Sigmoid colon (tissue), 7 donors: ENCODE data around the gene MFSD2B. TPM values are rescaled to one million over a fixed set of nuclear protein-coding genes. Genes with fewer than 3 reads are reported as not detected.

Experiments
- DNase-seq: peaks from one replicate; pipeline ENCODE4 v3.0.0-alpha.2; 2019
- H3K27ac ChIP-seq, 4 donors: fragments of 200-600 bp; sonication (generic); one replicate each; pipeline ENCODE4 v1.5.1; 2016 to 2019; ENCODE audit warnings: mild to moderate bottlenecking in 1 of 4
- H3K27me3 ChIP-seq, 3 donors: fragments of 200-600 bp; sonication (generic); one replicate each; pipeline ENCODE4 v1.5.1; 2019; ENCODE audit warnings: mild to moderate bottlenecking in 1 of 3
- H3K36me3 ChIP-seq, 4 donors: fragments of 200-600 bp; sonication (generic); one replicate each; pipeline ENCODE4 v1.5.1; 2016 to 2019
- H3K4me1 ChIP-seq, 4 donors: fragments of 200-600 bp; sonication (generic); one replicate each; pipeline ENCODE4 v1.5.1; 2017 to 2019
- H3K4me3 ChIP-seq, 4 donors: fragments of 200-600 bp; sonication (generic); one replicate each; pipeline ENCODE4 v1.5.1; 2017 to 2019; ENCODE audit warnings: mild to moderate bottlenecking in 2 of 4, moderate library complexity in 1 of 4
- H3K9me3 ChIP-seq, 4 donors: fragments of 200-600 bp in 3 of 4; sonication (generic) in 3 of 4; one replicate each; pipeline versions ENCODE4 v1.5.1 to v1.6.1; 2013 to 2019
- CTCF ChIP-seq, 4 experiments: fragments of 450-650 bp in 3 of 4; fragments of 200-600 bp in 1 of 4; IDR thresholded peaks; one replicate each; pipeline ENCODE4 v1.5.1; 2016 to 2019; ENCODE audit warnings: antibody characterized with exemption in 4 of 4, mild to moderate bottlenecking in 3 of 4, moderate library complexity in 2 of 4
- EP300 ChIP-seq, 4 donors: sonication (generic); formaldehyde crosslinking; IDR thresholded peaks; one replicate each; pipeline ENCODE4 v1.6.1; 2017; ENCODE audit warnings: antibody characterized with exemption in 4 of 4
- POLR2A ChIP-seq, 2 donors: fragments of 450-650 bp; IDR thresholded peaks; one replicate each; pipeline ENCODE4 v1.6.1; 2016; ENCODE audit warnings: antibody characterized with exemption in 2 of 2, mild to moderate bottlenecking in 2 of 2, moderate library complexity in 2 of 2
- POLR2AphosphoS5 ChIP-seq, 4 donors: sonication (generic); formaldehyde crosslinking; IDR thresholded peaks; one replicate each; pipeline ENCODE4 v1.6.1; 2017; ENCODE audit warnings: antibody characterized with exemption in 4 of 4
- WGBS, 2 donors: extraction: QIAGEN DNeasy Blood & Tissue Kit; methylation state at CpG; one replicate each; pipeline ENCODE4 v1.1.7; 2013; 5-methylcytosine and 5-hydroxymethylcytosine counted together
- intact Hi-C: fragments of 100-400 bp; cut with DNase I; formaldehyde crosslinking; loops from one replicate; pipeline ENCODE4 v1.15.1; 2023
- polyA plus RNA-seq, 3 donors: library from polyadenylated mRNA; stranded (reverse); fragments of 200-250 nt; gene quantifications; one replicate each; pipeline ENCODE4 v1.2.3, GENCODE V29; 2013
- total RNA-seq, 4 donors: library from RNA; depleted of rRNA; stranded (reverse); fragments of >200 nt; gene quantifications; one replicate each; pipeline ENCODE4 v1.1.0, GENCODE V29; 2016
- donor health status: healthy with polysubstance abuse.
- donor health status: Bipolar disorder and iron deficiency.
- donor health status: healthy.

The MFSD2B gene
- total and polyA plus RNA-seq, 7 donors = 0.10 TPM; not detected in 6

GRCh38 chr2:24021122-24021998 lies 11.5 kb downstream of the MFSD2B start:
- 66 to 79% methylated on average over 19 of the region's 19 CpGs for WGBS, 2 donors
- Histone ChIP-seq H3K36me3 (peaks cover 0 to 24% (median 6%) of the 10 kb centered on the region in 4 donors), H3K4me3 (no peak overlapping the region), H3K9me3 (no peaks in the 10 kb centered on the region), H3K4me1 (no peaks in the 10 kb centered on the region), H3K27me3 (no peaks in the 10 kb centered on the region), H3K27ac (no peak overlapping the region)
- DNase-seq = no peak
- intact Hi-C loops = no loop called here
- no peak for TF ChIP-seq CTCF (IDR thresholded peaks at IDR 0.05)

GRCh38 chr2:24022324-24022974 lies 12.6 kb downstream of the MFSD2B start:
- 95% methylated on average over 14 of the region's 14 CpGs for WGBS, 2 donors
- intact Hi-C loops = no loop called here
- H3K27ac ChIP-seq = no peak overlapping the region
- DNase-seq = no peak
- peaks cover 0 to 30% (median 6%) of the 10 kb centered on the region in 4 donors for H3K36me3 ChIP-seq
- no peaks in the 10 kb centered on the region for H3K27me3 ChIP-seq
- no peaks in the 10 kb centered on the region for H3K4me1 ChIP-seq
- H3K4me3 ChIP-seq = no peak overlapping the region
- H3K9me3 ChIP-seq = no peaks in the 10 kb centered on the region
- TF ChIP-seq EP300 (IDR thresholded peaks at IDR 0.05) = no peak
- no peak for TF ChIP-seq POLR2AphosphoS5 (IDR thresholded peaks at IDR 0.05)
- no peak for TF ChIP-seq CTCF (IDR thresholded peaks at IDR 0.05)
- no peak for TF ChIP-seq POLR2A (IDR thresholded peaks at IDR 0.05)

GRCh38 chr2:24022975-24023575 lies 13.2 kb downstream of the MFSD2B start:
- WGBS, 2 donors = 85 to 92% methylated on average over 16 of the region's 16 CpGs
- no peak overlapping the region for H3K27ac ChIP-seq
- no peaks in the 10 kb centered on the region for H3K4me1 ChIP-seq
- TF ChIP-seq CTCF (IDR thresholded peaks at IDR 0.05) = no peak
- TF ChIP-seq POLR2A (IDR thresholded peaks at IDR 0.05) = no peak
- TF ChIP-seq POLR2AphosphoS5 (IDR thresholded peaks at IDR 0.05) = no peak
- TF ChIP-seq EP300 (IDR thresholded peaks at IDR 0.05) = no peak
- no peaks in the 10 kb centered on the region for H3K9me3 ChIP-seq
- H3K36me3 ChIP-seq = peaks cover 0 to 35% (median 6%) of the 10 kb centered on the region in 4 donors
- intact Hi-C loops = no loop called here
- no peaks in the 10 kb centered on the region for H3K27me3 ChIP-seq
- no peak for DNase-seq
- no peak overlapping the region for H3K4me3 ChIP-seq

- Histone ChIP-seq H3K4me1 (no peaks in the 10 kb centered on the region), H3K36me3 (peaks cover 0 to 44% (median 8%) of the 10 kb centered on the region in 4 donors), H3K27me3 (no peaks in the 10 kb centered on the region), H3K27ac (no peak overlapping the region), H3K9me3 (no peaks in the 10 kb centered on the region), H3K4me3 (no peak overlapping the region)
- TF ChIP-seq POLR2AphosphoS5 (IDR thresholded peaks at IDR 0.05) = no peak
- peak in 1 of 4 experiments; percentile 9 for TF ChIP-seq CTCF (IDR thresholded peaks at IDR 0.05)
- no peak for TF ChIP-seq POLR2A (IDR thresholded peaks at IDR 0.05)
- TF ChIP-seq EP300 (IDR thresholded peaks at IDR 0.05) = no peak
- intact Hi-C loops = no loop called here
- 83 to 85% methylated on average over 12 of the region's 12 CpGs for WGBS, 2 donors
- no peak for DNase-seq
These were observed 14.1 kb downstream of the MFSD2B start for GRCh38 chr2:24024018-24024417.
